Articular chondrocyte of knee joint (primary cell): Measurements from ENCODE around the gene BEND7. TPM values are rescaled to one million over a fixed set of nuclear protein-coding genes. Genes with fewer than 3 reads are reported as not detected.

Experiments
- small RNA-seq: library from RNA; depleted of rRNA; stranded (forward); fragments of <200 nt; gene quantifications from one replicate; pipeline ENCODE3, GENCODE V24; 2012
- total RNA-seq: library from RNA; depleted of rRNA; stranded (reverse); fragments of >200 nt; gene quantifications from 2 replicates; pipeline ENCODE4 v1.2.3, GENCODE V29; 2012

BEND7 gene
- total RNA-seq: 11.9 and 12.0 TPM in 2 replicates

GRCh38 chr10:13528875-13529713 lies at the start of gene BEND7:
Gene BEND7 (minus strand): TSS chr10:13529014. CDS start chr10:13528533, 481 bp downstream.

Small RNAs within 50 kb of the gene (small RNA-seq; reads per million reads assigned to genes)
- not detected for gene RF00019

Other genes with a start within 250 kb of the BEND7 start
- gene PHYH, start 228.9 kb downstream of the BEND7 start, total RNA-seq: 35.3 and 41.8 TPM in 2 replicates
- 28.3 and 43.1 TPM in 2 replicates for gene SEPHS1, start 180.7 kb downstream of the BEND7 start, total RNA-seq
- 36.3 and 44.8 TPM in 2 replicates for gene PRPF18, start 58.0 kb upstream of the BEND7 start, total RNA-seq